SW 1271 (cell line): ENCODE data around the gene FBXL7.
A peak's percentile ranks its signal among the peaks of the same experiment; 100 is the strongest.

ENCODE experiments used
- DNase-seq, 2 experiments: peaks; one replicate each; lab custom pipeline; 2025; lab: John Stamatoyannopoulos, UW

Gene FBXL7

GRCh38 chr5:15776346-15776745, 276.4 kb downstream of the FBXL7 start:
- no peak for DNase-seq

- no peak for DNase-seq
Measured at GRCh38 chr5:15783734-15784133, 283.8 kb downstream of the FBXL7 start.

GRCh38 chr5:15785531-15785981, 285.6 kb downstream of the FBXL7 start:
- DNase-seq, result no peak

- DNase-seq, result no peak
Measured at GRCh38 chr5:15786326-15786725, 286.3 kb downstream of the FBXL7 start.

- DNase-seq, result no peak
Measured at GRCh38 chr5:15786884-15787283, 286.9 kb downstream of the FBXL7 start.

GRCh38 chr5:15787681-15788080, 287.7 kb downstream of the FBXL7 start:
- no peak for DNase-seq

GRCh38 chr5:15789642-15790041, 289.7 kb downstream of the FBXL7 start:
- DNase-seq, result no peak

GRCh38 chr5:15790446-15791018, 290.6 kb downstream of the FBXL7 start:
- DNase-seq, result no peak

GRCh38 chr5:15791274-15791673, 291.3 kb downstream of the FBXL7 start:
- DNase-seq, result peak in 1 of 2 experiments; percentile 7

GRCh38 chr5:15791859-15792258, 291.9 kb downstream of the FBXL7 start:
- no peak for DNase-seq

- peak in 1 of 2 experiments; percentile 14 for DNase-seq
Measured at GRCh38 chr5:15794052-15794985, 294.3 kb downstream of the FBXL7 start.

- no peak for DNase-seq
Measured at GRCh38 chr5:15796096-15796495, 296.1 kb downstream of the FBXL7 start.

- no peak for DNase-seq
Measured at GRCh38 chr5:15796557-15796956, 296.6 kb downstream of the FBXL7 start.

GRCh38 chr5:15797116-15797515, 297.1 kb downstream of the FBXL7 start:
- no peak for DNase-seq

- DNase-seq, result no peak
Measured at GRCh38 chr5:15798006-15798405, 298.0 kb downstream of the FBXL7 start.

GRCh38 chr5:15799014-15799413, 299.0 kb downstream of the FBXL7 start:
- no peak for DNase-seq

GRCh38 chr5:15799612-15800011, 299.6 kb downstream of the FBXL7 start:
- no peak for DNase-seq

GRCh38 chr5:15803280-15803679, 303.3 kb downstream of the FBXL7 start:
- no peak for DNase-seq

GRCh38 chr5:15806613-15807012, 306.6 kb downstream of the FBXL7 start:
- no peak for DNase-seq

- no peak for DNase-seq
Measured at GRCh38 chr5:15807248-15807647, 307.3 kb downstream of the FBXL7 start.

- no peak for DNase-seq
Measured at GRCh38 chr5:15807871-15808270, 307.9 kb downstream of the FBXL7 start.

GRCh38 chr5:15808577-15808976, 308.6 kb downstream of the FBXL7 start:
- DNase-seq, result no peak

GRCh38 chr5:15819617-15820016, 319.6 kb downstream of the FBXL7 start:
- no peak for DNase-seq
